ENCODE data around the gene MGMT.

MGMT gene

DNA sequence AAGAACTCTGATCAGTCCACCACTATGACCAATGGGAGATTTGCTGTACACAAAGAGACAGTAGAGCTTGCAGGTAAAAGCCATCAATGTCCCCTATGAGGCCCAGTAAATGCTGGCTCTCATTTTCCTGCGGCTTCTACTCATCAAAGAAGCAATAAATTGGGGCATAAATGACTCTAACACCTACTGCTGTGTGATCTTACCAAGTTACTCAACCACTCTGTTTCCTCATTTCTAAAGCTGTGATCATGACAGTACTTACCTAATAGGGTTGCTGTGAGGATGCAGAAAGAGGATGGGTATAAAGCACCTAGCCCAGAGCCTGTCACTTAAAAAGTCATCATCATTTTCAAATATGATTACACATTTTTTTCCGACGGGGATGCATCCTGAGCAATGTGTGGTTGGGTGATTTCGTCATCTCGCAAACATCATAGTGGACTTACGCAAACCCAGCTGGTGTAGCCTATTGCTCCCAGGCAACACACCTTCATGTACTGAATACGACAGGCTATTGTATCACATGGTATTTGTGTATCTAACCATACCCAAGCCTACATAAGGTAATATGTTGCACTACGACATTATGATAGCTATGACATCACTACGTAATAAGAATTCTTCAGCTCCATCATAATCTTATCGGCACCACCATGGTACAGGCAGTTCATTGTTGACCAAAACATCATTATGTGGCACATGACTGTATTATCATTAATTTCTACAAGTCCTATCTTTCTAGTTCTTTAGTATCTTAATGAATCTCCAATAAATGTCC lies 7.1 kb upstream of the MGMT start:
- DNase-seq, result no peak

DNA sequence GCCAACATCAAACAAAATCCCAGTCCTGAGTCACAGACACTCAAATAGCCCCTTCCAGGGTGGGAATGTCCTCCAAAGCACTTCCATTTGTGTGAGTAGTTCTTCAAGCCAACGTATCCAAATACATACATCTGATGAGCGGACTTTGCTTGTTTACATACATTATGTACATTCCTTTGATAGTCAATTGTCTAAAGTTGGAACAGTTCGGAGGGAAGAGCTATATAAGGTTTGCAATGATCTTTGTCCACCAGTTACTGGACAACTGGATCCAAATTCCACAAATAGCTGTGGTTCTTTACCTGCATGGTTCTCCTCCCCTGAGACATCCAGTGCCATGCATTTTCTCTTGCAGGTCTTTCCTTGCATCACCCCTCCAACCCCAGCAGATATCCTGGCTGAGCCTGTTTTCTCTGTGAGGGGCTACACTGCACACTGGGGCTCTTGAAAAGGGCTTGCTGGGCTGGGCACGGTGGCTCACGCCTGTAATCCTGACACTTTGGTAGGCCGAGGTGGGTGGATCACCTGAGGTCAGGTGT lies 4.7 kb upstream of the MGMT start:
- no peak for DNase-seq

DNA sequence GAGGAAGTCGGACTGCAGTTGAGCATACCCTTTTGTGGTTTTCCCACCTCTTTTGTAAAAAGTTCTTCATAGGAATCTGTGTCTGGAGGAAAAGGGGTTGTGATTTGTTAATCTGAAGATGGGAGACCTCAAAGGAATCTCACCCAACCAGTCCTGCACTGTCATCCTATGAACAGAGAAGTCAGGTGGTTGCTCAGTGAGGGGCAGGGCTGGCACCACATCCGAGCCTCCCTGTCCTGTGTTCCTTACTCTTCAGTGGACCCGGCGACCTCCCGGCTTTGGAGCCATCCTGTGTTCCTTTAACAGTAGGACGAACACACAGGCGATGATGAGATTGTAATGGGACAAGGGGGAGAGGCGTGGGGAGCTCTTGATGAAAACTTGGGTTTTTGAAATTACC lies 2.8 kb upstream of the MGMT start:
- no peak for DNase-seq

DNA sequence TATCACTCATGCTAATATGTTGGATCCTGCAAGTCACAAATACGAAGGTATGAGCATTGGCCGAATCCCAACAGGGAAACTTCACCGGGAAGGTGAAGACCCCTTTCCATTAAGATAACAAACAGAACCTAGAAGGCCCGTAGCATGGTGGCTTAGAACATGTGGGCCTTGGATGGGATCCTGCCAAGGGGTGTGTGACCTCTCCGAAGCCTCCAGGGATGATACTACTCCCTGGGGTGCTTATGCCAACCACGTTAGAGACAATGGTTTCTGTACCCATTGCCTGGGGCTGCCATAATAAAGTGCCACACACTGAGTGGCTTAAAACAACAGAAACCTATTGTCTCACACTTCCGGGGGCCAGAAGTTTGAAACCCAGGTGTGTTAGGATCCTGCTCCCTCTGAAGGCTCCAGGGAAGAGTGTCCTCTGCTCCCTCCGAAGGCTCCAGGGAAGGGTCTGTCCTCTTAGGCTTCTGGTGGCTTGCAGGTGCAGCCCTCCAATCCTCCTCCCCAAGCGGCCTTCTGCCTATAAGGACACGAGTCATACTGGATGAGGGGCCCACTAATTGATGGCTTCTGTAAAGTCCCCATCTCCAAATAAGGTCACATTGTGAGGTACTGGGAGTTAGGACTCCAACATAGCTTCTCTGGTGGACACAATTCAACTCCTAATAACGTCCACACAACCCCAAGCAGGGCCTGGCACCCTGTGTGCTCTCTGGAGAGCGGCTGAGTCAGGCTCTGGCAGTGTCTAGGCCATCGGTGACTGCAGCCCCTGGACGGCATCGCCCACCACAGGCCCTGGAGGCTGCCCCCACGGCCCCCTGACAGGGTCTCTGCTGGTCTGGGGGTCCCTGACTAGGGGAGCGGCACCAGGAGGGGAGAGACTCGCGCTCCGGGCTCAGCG lies 992 bp upstream of the MGMT start:
- DNase-seq, result no peak

DNA sequence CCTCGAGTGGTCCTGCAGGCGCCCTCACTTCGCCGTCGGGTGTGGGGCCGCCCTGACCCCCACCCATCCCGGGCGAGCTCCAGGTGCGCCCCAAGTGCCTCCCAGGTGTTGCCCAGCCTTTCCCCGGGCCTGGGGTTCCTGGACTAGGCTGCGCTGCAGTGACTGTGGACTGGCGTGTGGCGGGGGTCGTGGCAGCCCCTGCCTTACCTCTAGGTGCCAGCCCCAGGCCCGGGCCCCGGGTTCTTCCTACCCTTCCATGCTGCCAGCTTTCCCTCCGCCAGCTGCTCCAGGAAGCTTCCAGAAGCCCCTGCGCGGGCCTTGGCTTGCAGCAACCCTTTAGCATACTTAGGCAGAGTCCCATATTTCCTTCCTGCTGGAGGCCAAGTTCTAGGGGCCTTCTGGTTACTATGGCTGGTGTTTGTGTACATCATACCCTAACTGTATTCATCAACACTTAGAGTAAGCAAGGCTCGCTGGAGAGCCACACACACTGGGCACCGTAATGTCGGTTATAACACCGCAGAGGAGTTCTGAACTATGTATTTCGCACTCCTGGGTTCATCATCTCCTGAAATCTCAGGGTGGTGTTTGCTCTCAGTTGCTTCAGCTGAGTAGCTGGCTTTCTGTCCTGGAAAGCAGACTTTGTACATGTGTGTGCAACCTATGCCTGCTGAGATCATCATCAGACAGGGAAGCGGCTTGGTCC lies 471 bp downstream of the MGMT start:
- no peak for DNase-seq

DNA sequence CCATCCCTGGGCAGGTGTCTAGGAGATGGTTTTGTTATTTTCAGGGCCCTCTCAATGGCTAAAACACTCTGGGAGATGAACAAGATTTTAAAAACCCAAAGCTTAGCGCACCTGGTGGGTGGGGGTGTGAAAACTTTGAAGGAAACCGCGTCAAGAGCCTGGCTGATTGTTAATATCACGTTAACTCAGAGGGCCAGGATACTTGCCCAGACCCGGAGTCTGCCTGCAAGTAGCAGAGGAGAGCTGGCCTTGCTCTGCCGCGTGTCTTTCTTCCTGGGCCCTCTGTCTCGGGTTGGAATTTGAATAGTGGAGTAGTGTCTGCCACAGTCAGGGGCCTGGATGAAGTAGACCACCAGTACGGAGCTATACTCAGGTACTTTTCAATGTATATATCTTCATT lies 1.1 kb downstream of the MGMT start:
- no peak for DNase-seq

DNA sequence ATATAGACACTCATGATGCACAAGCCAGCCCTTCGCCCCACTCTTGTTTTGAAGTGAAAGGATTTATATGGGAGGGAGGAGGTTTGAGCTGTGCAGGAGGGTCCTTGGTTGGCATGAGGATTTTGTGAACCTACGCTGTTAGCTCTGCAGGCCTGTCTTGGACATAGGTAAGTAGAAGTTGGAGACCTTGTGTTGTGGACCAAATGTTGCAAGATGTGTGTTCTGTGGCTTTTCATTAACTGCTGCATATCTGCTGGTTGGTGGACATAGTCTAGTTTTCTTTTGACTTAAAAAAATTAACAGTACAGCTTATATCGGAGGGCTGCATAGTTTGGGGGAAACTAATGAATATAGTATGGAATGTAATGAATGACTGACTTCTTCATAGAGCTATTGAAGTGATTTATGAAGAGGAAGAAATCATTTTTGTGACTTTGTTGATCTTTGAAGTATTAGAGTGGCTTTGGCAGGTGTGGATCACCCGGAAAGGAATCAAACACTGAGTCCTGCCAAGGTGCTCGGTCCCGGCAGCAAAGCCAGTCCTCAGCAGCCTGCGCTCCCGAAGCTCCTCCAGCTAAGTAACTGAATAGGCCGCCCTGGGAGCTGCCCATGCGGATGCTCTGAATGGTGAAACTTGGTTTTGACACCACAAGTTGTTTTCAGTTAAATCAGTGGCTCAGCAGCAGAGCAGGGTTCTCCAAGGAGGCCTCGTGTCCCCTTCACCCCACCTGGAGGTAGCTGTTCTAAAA lies 3.2 kb downstream of the MGMT start:
- no peak for DNase-seq

DNA sequence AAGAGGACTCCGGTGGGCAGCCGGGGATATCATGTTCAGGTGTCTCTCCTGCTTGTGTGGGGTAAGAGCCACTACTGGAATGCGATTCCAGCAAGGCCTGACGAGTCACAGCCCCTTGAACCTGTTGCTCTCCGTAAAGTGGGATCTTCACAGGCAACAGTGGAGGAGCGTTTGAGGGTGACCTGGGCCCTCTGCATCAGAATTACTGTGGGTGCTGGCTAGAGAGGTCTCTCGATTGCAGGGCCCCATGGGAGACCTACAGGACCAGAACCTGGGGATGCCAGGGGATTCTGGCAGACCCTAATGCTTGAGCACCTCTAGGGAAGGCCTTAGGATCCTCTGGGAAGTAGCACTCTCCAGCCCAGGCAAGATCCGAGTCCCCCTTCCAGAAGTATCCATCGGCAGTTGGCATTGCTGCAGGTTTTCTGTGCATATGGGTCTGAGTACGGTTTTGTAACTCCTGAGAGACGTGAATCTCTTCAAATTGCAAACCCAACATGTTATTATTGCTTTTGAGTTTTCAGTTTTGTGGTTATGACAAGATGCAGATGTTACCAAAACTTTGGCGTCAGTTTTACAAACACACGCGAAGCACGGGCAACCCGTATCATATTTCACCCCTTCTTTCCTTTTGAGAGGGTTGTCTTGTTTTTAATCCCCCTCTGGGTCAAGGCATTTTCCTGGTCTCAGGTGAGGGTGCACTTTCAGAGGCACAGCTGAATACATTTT lies 4.6 kb downstream of the MGMT start:
- DNase-seq, result no peak

DNA sequence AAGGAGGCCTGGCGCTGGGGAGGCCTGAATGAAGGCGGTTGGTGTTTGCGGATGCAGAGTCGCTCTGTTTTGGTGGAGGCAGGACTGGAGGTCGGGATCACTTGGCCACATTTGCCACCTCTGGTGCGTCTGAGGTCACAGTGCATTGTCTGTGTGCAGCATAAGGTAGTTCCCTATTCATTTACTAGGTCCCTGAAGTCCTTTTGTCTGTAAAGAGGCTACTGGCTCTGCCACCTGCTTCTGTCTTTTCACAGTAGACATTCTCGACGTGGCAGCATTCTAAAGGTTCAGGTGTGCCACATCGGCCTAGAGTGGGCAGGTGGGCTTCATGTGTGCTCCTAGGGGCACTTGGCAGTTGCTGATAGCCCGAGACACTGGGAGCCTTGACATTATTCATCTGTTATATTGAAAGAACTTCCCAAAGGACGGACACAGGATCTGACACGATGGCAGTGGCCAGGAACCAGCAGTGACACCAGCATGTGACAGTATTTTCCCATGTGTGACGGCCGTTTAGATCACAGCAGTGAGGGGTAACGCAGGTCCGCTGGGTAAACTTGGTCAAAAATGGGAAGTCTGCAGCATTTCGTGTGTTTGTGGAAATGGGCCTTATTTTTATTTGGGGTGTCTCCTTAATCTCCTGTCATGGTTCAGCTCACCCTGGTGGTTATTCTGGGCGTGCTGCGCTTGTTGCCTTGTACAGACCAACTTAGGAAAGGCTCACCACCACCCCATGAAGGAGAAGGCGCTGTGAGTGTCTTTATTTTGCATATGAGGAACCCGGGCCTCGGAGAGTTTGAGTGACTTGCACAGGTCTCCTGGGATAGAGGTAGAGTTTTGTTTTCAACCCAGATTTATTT lies 5.9 kb downstream of the MGMT start:
- DNase-seq, result no peak

DNA sequence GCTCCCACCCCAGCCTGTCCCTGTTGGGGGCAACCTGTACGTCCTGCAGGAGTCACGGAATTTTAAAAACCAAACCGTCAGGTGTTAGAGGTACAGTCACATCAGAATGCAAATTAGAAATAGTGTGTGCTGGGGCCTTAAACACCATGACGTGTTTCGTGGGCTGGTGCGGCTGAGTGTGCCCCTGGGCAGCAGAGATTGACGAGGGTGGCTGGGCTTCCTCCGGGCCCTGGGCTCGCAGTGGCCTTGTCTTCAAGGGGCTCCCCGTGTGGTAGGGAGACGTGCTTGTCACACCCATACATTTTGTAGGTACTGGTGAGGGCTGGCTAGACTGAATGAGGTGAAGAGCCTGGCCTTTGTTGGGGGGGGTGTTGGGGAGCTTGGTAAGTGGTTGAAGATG lies 7.6 kb downstream of the MGMT start:
- no peak for DNase-seq

DNA sequence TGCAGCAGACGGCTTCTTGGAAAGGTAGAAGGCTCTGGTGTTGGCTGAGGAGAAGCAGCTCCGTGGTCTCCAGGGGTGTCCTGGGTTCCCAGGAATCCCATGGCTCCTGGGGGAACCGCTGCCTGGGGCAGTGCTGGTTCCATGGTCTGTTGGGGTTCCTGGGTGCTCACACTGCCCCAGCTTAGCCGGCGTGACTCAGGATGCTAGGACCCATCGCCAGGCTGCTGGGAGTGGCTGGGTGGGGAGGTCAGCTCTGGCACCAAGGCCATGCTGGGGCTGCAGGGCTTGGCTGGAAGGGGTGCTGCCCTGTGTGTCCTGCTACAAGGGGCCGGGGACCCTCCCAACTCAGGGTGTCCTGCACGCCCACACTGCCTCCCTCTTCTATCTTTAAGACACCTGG lies 9.4 kb downstream of the MGMT start:
- DNase-seq, result no peak

DNA sequence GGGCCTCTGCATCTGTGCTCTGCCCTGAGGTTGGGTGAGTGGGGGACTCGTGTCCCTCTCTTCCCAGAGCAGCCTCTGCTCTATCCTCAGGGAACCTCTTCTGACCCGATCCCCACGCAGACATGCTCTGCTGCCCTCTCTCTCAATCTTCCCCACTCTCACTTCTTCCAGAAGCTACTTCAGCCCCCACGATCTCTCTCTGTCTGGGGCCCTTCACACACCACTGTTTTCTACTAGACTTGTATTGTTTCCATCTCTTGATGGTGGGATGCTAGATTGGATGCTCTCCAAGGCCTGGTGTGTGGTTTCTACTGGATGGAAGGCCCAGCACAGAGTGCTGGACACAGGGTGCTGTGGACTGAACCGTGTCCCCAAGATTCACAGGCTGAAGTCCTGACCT lies 10.0 kb downstream of the MGMT start:
- no peak for DNase-seq

DNA sequence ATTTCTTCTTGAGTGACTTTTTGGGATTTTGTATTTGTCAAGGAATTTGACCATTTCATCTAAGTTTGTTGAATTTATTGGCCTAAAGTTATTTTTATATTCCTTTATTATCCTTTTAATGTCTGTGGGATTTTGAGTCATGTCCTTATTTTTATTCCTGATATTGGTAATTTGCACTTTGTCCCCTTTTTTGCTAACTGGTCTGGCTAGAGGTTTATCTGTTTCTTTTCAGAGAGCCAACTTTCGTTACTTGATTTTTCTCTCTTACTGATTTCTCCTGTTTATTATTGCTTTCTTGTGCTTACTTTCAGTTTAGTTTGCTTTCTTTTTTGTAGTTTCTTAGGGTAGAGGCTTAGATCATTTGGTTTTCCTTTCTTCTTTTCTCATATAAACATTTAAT lies 14.6 kb downstream of the MGMT start:
- DNase-seq, result no peak

DNA sequence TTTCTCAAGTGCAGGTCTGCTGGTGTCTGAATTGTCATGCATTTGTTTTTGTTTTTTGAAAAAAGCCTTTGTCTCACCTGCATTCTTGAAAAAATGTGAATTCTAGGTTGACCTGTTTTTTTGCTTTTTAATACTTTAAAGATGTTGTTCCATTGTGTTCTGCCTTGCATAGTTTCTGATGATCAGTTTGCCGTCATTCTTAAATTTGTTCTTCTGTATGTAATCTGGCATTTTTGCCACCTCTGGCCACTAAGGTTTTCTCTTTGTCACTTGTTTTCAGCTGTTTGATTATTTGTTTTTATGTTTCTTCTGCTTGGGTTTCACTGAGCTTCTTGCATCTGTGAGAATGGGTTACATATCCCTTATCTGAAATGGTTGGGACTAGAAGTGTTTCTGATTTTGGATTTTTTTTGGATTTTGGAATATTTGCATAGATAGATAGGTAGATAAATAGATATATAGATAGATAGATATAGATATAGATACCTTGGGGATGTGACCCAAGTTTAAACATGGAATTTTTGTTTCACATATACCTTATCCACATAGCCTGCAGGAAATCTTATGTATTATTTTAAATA lies 16.5 kb downstream of the MGMT start:
- DNase-seq, result no peak

DNA sequence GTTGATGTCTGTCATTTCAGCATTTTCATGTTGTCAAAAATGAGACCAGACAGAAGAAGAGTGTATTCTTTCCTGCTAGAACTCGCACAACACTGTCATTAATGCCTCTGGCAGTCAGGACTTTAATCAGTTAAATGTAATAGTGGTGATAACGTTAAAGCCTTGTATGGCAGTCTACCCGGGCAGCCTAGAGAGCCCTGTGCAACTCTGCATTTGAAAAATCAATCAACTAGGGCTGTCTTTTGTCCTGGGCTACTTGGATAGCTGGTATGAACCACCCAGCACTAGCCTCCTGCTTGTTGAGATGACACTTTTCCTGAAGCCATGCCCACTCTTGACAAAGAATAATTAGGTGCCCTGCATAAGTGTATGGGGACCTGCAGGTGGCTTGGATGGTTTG lies 19.8 kb downstream of the MGMT start:
- no peak for DNase-seq

DNA sequence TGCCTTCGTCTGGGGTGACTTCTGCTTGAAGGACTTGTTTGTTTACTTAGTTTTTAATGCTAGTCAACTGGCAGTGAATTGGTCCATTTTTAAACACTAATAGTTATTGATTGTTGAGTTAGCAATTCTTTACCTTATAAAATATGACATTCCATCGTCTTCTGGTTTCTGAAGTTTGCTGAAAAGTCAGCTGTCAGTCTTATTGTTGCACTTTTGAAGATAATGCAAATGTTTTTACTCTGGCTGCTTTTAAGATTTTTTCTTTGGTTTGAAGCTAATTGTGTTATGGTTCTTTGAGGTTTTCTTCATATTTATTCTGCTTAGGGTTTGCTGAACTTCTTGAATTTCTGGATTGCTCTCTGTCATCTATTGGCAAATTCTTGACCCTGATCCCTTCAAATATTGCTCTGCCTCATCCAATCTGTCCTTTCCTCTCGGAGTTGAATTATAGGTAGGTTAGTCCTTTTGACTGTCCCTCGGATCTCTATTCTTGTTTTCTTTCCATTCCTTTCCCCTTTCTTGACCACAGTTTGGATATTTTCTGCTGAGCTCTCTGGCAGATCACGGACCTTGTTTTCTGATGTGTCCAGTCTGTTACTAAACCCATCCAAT lies 24.2 kb downstream of the MGMT start:
- no peak for DNase-seq

DNA sequence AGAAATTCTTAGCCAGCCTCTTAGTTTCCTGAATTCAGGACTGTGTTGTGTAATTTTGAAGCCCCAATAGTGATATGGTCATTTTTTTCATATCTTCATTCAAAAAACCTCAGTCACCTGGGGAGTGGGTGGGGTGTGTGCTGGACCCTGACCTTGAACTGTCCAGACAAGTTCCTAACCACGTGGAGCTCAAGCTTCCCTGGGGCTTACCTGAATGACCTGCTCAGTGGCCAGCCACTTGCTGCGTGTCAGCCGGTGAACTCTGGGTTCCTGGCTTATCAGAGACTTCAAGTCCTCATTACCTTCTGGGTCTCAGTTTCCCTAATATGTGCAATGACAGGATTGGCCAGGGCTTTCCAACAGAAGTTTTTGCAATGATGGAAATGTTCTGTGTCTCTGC lies 27.1 kb downstream of the MGMT start:
- DNase-seq, result no peak

DNA sequence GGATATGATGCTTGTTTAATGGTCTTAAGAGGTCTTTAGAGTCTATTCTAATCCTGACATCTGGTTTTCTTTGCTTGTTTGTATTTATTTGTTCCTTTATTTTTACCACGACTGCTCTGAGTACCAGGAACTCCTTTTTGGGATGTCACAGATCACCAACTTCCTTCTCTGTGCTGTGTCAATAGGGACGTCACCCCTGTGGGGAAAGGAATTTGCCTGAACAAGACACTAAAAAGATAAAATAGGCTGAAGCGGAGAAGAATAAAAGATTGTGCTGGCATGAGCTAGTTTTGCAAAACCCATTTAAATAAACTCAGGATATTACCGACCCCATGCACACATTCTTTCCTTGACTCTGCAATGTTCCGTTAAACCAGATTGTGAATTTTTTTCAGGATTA lies 27.7 kb downstream of the MGMT start:
- no peak for DNase-seq

DNA sequence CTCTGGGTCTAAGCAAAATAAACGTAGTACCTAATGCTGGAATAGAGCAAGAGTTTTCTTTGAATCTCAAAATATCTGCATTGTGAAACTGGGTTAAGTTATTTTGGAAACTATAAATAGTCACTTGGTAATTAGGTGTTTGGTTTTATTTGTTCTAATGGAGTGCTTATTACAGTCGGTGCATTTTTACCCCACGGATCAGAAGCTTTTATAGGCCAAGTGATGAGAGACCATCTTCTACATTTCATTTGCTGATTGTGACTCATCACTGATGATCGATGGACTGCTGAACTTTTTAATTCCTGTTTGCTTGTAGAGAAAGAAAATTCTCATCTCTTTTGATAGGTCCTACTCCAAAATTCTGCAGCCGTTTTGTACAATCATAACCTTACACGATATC lies 28.2 kb downstream of the MGMT start:
- DNase-seq, result no peak

DNA sequence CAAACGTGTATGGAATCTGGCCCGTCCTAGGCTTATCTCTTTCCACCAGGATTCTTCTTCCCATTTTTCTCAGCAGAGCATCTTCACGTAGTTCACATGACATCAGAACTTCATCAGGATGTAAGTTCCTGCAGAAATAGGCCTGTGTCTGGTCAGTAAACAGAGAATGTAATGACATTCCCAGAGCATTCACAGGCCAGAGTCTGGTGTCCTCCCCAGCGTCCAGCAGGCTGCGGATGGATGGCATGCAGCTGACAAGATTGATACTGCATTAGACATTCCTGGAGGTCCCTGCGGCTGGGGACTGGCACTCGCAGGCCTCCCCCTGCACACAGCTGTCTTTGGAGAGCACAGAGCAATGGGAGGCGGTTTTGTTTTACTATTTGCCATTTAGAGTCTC lies 28.7 kb downstream of the MGMT start:
- no peak for DNase-seq
